MM.1S (cell line): Measurements from ENCODE around the gene HCFC2.

Source experiments
- DNase-seq: peaks from one replicate; pipeline ENCODE4 v3.0.0-alpha.2; 2015
- H2AFZ ChIP-seq: fragments of 300-600 bp; sonication (generic); 2 replicates; pipeline ENCODE4 v1.6.0; 2016; ENCODE audit warnings: antibody characterized with exemption, low read length
- H3F3A ChIP-seq: fragments of 300-600 bp; sonication (generic); 2 replicates; pipeline ENCODE4 v1.6.1; 2016; ENCODE audit warnings: mild to moderate bottlenecking, antibody characterized with exemption, low read length, moderate library complexity, mixed read lengths; ENCODE audit not compliant: insufficient read depth
- H3K27ac ChIP-seq: fragments of 300-600 bp; sonication (generic); 2 replicates; pipeline ENCODE4 v1.5.1; 2016; ENCODE audit warnings: mild to moderate bottlenecking, low read length
- H3K27me3 ChIP-seq: fragments of 300-600 bp; sonication (generic); replicated peaks from 2 replicates; pipeline ENCODE4 v1.6.0; 2016; ENCODE audit warnings: low read length; ENCODE audit not compliant: insufficient read depth
- H3K36me3 ChIP-seq: fragments of 300-600 bp; sonication (generic); replicated peaks from 2 replicates; pipeline ENCODE4 v1.6.1; 2016; ENCODE audit warnings: mild to moderate bottlenecking, low read length, mixed read lengths; ENCODE audit not compliant: insufficient read depth
- H3K4me1 ChIP-seq: fragments of 300-600 bp; sonication (generic); 2 replicates; pipeline ENCODE4 v1.6.1; 2016; ENCODE audit warnings: low read length, mixed read lengths
- H3K4me2 ChIP-seq: fragments of 300-600 bp; sonication (generic); 2 replicates; pipeline ENCODE4 v1.6.0; 2016; ENCODE audit warnings: low read depth, low read length
- H3K4me3 ChIP-seq: fragments of 300-600 bp; sonication (generic); 2 replicates; pipeline ENCODE4 v1.5.1; 2016; ENCODE audit warnings: low read length, mixed read lengths
- H3K79me2 ChIP-seq: fragments of 300-600 bp; sonication (generic); 2 replicates; pipeline ENCODE4 v1.6.1; 2016; ENCODE audit warnings: mixed run types, low read length, mixed read lengths
- H3K9ac ChIP-seq: fragments of 300-600 bp; sonication (generic); 2 replicates; pipeline ENCODE4 v1.6.1; 2016; ENCODE audit warnings: low read length, mixed read lengths
- H3K9me2 ChIP-seq: fragments of 300-600 bp; sonication (generic); replicated peaks from 2 replicates; pipeline ENCODE4 v1.6.1; 2016; ENCODE audit warnings: mild to moderate bottlenecking, low read length, mixed read lengths; ENCODE audit not compliant: insufficient read depth
- H3K9me3 ChIP-seq: fragments of 300-600 bp; sonication (generic); replicated peaks from 2 replicates; pipeline ENCODE4 v1.6.1; 2016; ENCODE audit warnings: mild to moderate bottlenecking, low read length, mixed read lengths; ENCODE audit not compliant: insufficient read depth
- H4K20me1 ChIP-seq: fragments of 300-600 bp; sonication (generic); 2 replicates; pipeline ENCODE4 v1.6.1; 2016; ENCODE audit warnings: mild to moderate bottlenecking, low read length, moderate library complexity, mixed read lengths; ENCODE audit not compliant: insufficient read depth
- EZH2 ChIP-seq: fragments of 300-600 bp; sonication (generic); optimal IDR thresholded peaks from 2 replicates; pipeline ENCODE3; 2017; ENCODE audit warnings: low read depth, mild to moderate bottlenecking, antibody characterized with exemption, low read length, mixed read lengths
- EZH2phosphoT487 ChIP-seq: fragments of 300-600 bp; sonication (generic); IDR thresholded peaks from 2 replicates; pipeline ENCODE4 v1.6.1; 2018; ENCODE audit warnings: antibody characterized with exemption, low read length
- TF ChIP-seq, protein P1 (sequence below): fragments of 300-600 bp; sonication (generic); IDR thresholded peaks from 2 replicates; pipeline ENCODE4 v1.5.1; 2016; ENCODE audit warnings: antibody characterized with exemption, low read length, mixed read lengths

The HCFC2 gene

DNA sequence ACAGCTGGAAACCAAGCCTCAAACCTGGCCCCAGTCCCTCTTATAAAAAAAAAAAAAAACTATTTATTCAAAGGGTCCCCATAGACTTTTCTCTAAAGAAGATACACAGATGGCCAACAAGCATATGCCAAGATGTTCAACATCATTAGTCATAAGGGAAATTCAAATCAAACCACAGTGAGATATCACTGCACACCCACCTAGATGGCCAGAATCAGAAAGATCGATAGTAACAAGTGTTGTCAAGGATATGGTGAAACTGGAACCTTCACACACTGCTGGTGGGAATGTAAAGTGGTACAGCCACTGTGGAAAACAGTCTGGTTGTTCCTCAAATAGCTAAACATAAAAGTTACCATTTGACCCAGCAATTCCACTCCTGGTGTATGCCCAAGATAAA is 79.6 kb downstream of the HCFC2 start:
- H2AFZ ChIP-seq = no peak overlapping the region
- H3K4me3 ChIP-seq = no peak overlapping the region
- no peaks in the 10 kb centered on the region for H3K9me3 ChIP-seq
- no peaks in the 10 kb centered on the region for H3F3A ChIP-seq
- DNase-seq = no peak
- no peak overlapping the region for H3K27ac ChIP-seq
- no peaks in the 10 kb centered on the region for H3K9me2 ChIP-seq
- H3K27me3 ChIP-seq = no peaks in the 10 kb centered on the region
- H3K4me1 ChIP-seq = no peaks in the 10 kb centered on the region
- no peak for TF ChIP-seq EZH2phosphoT487
- no peak for TF ChIP-seq EZH2
- TF ChIP-seq, protein P1, sequence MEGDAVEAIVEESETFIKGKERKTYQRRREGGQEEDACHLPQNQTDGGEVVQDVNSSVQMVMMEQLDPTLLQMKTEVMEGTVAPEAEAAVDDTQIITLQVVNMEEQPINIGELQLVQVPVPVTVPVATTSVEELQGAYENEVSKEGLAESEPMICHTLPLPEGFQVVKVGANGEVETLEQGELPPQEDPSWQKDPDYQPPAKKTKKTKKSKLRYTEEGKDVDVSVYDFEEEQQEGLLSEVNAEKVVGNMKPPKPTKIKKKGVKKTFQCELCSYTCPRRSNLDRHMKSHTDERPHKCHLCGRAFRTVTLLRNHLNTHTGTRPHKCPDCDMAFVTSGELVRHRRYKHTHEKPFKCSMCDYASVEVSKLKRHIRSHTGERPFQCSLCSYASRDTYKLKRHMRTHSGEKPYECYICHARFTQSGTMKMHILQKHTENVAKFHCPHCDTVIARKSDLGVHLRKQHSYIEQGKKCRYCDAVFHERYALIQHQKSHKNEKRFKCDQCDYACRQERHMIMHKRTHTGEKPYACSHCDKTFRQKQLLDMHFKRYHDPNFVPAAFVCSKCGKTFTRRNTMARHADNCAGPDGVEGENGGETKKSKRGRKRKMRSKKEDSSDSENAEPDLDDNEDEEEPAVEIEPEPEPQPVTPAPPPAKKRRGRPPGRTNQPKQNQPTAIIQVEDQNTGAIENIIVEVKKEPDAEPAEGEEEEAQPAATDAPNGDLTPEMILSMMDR = no peak
- H3K4me2 ChIP-seq = no peak overlapping the region
- H3K79me2 ChIP-seq = no peaks in the 10 kb centered on the region
- H4K20me1 ChIP-seq = no peaks in the 10 kb centered on the region
- H3K9ac ChIP-seq = no peak overlapping the region
- no peaks in the 10 kb centered on the region for H3K36me3 ChIP-seq

DNA sequence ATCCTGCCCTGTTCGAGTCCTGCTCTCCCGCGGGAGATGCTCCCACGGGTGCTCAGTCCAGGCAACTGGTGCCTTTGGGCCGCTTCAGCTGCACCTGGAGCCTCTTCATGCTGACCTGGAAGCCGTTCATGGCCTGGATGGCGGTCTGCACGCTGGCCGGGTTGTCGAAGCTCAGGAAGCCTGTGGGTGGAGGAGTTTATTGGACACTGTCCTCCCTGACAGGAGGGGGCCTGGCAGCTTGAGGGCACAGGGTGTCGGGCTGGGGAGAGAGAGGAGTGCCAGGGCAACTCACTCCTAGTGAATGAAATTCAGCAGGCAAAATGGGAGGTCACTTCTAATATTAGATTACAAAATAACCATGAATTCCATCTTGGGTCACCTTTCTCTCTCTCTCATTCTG is 83.0 kb downstream of the HCFC2 start:
- H3K4me1 ChIP-seq = no peaks in the 10 kb centered on the region
- H3K27me3 ChIP-seq = no peaks in the 10 kb centered on the region
- H3F3A ChIP-seq = no peaks in the 10 kb centered on the region
- H2AFZ ChIP-seq = no peak overlapping the region
- H3K4me2 ChIP-seq = no peak overlapping the region
- H3K27ac ChIP-seq = no peak overlapping the region
- H4K20me1 ChIP-seq = no peaks in the 10 kb centered on the region
- TF ChIP-seq, protein P1 = no peak
- TF ChIP-seq EZH2 (no peak), EZH2phosphoT487 (no peak)
- H3K9me2 ChIP-seq = no peaks in the 10 kb centered on the region
- no peak overlapping the region for H3K4me3 ChIP-seq
- no peak overlapping the region for H3K9ac ChIP-seq
- H3K36me3 ChIP-seq = no peaks in the 10 kb centered on the region
- DNase-seq = no peak
- H3K79me2 ChIP-seq = no peaks in the 10 kb centered on the region
- no peaks in the 10 kb centered on the region for H3K9me3 ChIP-seq

DNA sequence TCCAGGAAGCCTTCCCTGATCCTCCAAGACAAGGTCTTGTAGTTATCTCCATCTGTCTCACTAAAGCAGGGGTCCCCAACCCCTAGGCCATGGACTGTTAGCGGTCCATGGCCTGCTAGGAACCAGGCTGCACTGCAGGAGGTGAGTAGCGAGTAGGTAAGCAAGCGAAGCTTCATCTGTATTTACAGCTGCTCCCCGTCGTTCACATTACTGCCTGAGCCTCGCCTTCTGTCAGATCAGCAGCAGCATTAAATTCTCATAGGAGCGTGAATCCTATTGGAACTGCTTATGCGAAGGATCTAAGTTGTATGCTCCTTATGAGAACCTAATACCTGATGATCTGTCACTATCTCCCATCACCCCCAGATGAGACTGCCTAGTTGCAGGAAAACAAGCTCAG is 86.1 kb downstream of the HCFC2 start:
- no peak for DNase-seq
- TF ChIP-seq EZH2 (no peak), EZH2phosphoT487 (no peak)
- TF ChIP-seq, protein P1 = no peak
- Histone ChIP-seq H3K4me1 (no peaks in the 10 kb centered on the region), H3K79me2 (no peaks in the 10 kb centered on the region), H4K20me1 (no peaks in the 10 kb centered on the region), H3K9me2 (no peaks in the 10 kb centered on the region), H3K9ac (no peak overlapping the region), H3K9me3 (no peaks in the 10 kb centered on the region), H3K4me2 (no peak overlapping the region), H3K27ac (no peak overlapping the region), H3F3A (no peaks in the 10 kb centered on the region), H2AFZ (no peak overlapping the region), H3K27me3 (no peaks in the 10 kb centered on the region), H3K36me3 (no peaks in the 10 kb centered on the region), H3K4me3 (no peak overlapping the region)

DNA sequence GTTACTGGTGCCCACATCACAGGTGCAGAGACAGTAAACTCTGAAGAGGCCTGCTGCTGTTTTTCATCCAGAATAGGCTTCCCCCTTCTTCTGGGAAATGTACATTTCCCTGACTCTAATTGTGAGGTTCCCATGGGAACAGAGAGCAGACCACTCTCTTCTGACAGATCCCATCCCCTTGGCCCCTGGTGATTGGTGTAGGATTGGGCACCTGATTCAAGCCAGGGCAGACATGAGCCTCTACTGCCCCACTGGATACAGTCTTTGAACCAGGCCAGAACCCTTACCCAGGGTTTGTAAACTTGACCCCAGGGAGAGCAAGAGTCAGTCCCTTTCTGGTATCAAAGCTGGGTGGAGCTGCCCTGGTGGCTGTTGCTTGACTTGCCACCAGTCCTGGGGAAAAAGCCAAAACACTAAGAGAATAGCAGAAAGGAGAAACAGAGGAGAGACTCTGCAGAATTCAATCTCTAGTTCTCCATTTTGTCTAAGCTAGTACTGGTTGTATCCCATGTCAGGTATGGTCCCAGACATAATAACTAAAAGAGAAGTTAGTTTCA is 88.4 kb downstream of the HCFC2 start:
- Histone ChIP-seq H3K79me2 (no peaks in the 10 kb centered on the region), H3K9me2 (no peaks in the 10 kb centered on the region), H2AFZ (no peak overlapping the region), H3K4me1 (no peaks in the 10 kb centered on the region), H4K20me1 (no peaks in the 10 kb centered on the region), H3K4me2 (no peak overlapping the region), H3K9ac (no peak overlapping the region), H3K9me3 (no peaks in the 10 kb centered on the region), H3K27me3 (no peaks in the 10 kb centered on the region), H3K27ac (no peak overlapping the region), H3K4me3 (no peak overlapping the region), H3F3A (no peaks in the 10 kb centered on the region), H3K36me3 (no peaks in the 10 kb centered on the region)
- DNase-seq = no peak
- TF ChIP-seq EZH2 (no peak), EZH2phosphoT487 (no peak)
- TF ChIP-seq, protein P1 = no peak
